HG03457 (cell line): ENCODE results near the gene TMEM59.

Experiments used
- ATAC-seq: cut with Tn5 transposase; IDR thresholded peaks from one replicate; pipeline ENCODE4 v1.9.1; 2021; ENCODE audit warnings: moderate number of reproducible peaks; ENCODE audit not compliant: unreplicated experiment

Gene TMEM59

GRCh38 chr1:53986458-53986857 is 66.5 kb downstream of the TMEM59 start:
- ATAC-seq, result no peak

- ATAC-seq, result no peak
Measured at GRCh38 chr1:53984726-53985125, 68.3 kb downstream of the TMEM59 start.

- ATAC-seq, result no peak
Measured at GRCh38 chr1:53982763-53983104, 70.3 kb downstream of the TMEM59 start.

GRCh38 chr1:53982034-53982762 is 70.8 kb downstream of the TMEM59 start:
- no peak for ATAC-seq

GRCh38 chr1:53981220-53981619 is 71.8 kb downstream of the TMEM59 start:
- ATAC-seq, result no peak

- ATAC-seq, result no peak
Measured at GRCh38 chr1:53979712-53980450, 73.1 kb downstream of the TMEM59 start.
